Astrocyte of the spinal cord (primary cell): ENCODE results near the gene ZNF256.

Source experiments
- DNase-seq: peaks from one replicate; pipeline ENCODE4 v3.0.0; 2011; ENCODE audit warnings: low read depth, low spot score
- H3K4me3 ChIP-seq: 2 replicates; pipeline ENCODE4 v1.5.1; 2011; ENCODE audit warnings: low read depth, mild to moderate bottlenecking, low read length, moderate library complexity
- CTCF ChIP-seq: IDR thresholded peaks from 2 replicates; pipeline ENCODE4 v1.5.1; 2012; ENCODE audit warnings: low read depth, mild to moderate bottlenecking, low read length, inconsistent platforms
- in situ Hi-C: cut with HindIII; loops from 2 replicates; pipeline ENCODE4 v1.10.0; 2017; ENCODE audit warnings: low sequenced_read_pairs

ZNF256 gene

GRCh38 chr19:57947419-57948134 lies at the start of gene ZNF256:
Gene ZNF256, minus strand, starts transcription at chr19:57947706. Its CDS starts 232 bp downstream, at chr19:57947474.
- in situ Hi-C loops, result no loop called here
- peak; percentile 50 for TF ChIP-seq CTCF
- peak; percentile 96 for DNase-seq
- peak within 1 kb of the TSS; percentile 85 for H3K4me3 ChIP-seq

- no peak for TF ChIP-seq CTCF
- no peak overlapping the region for H3K4me3 ChIP-seq
- in situ Hi-C loops, result no loop called here
- DNase-seq, result no peak
These were observed 45.3 kb upstream of the ZNF256 start for GRCh38 chr19:57992841-57993240.

GRCh38 chr19:57978586-57979289 lies 31.2 kb upstream of the ZNF256 start:
- peak; percentile 31 for DNase-seq
- TF ChIP-seq CTCF, result no peak
- no peak overlapping the region for H3K4me3 ChIP-seq
- in situ Hi-C loops, result no loop called here

- no peak within 1 kb of the TSS for H3K4me3 ChIP-seq
- no peak for DNase-seq
- in situ Hi-C loops, result no loop called here
- TF ChIP-seq CTCF, result no peak
These were observed 26.9 kb upstream of the ZNF256 start, which contains the start of gene C19orf18 for GRCh38 chr19:57974434-57974833. Gene C19orf18, minus strand, starts transcription at chr19:57974534. Its CDS starts 102 bp downstream, at chr19:57974432.

GRCh38 chr19:57964761-57965160 lies 17.3 kb upstream of the ZNF256 start:
- in situ Hi-C loops, result no loop called here
- no peak for TF ChIP-seq CTCF
- no peak for DNase-seq

GRCh38 chr19:57961785-57962184 lies 14.3 kb upstream of the ZNF256 start:
- no peak for DNase-seq
- H3K4me3 ChIP-seq, result no peak overlapping the region
- in situ Hi-C loops, result no loop called here
- TF ChIP-seq CTCF, result no peak

More at GRCh38 chr19:57964761-57965160, 17.3 kb upstream of the ZNF256 start:
- H3K4me3 ChIP-seq, result no peak overlapping the region
